HL-60 (cell line): ENCODE data around the gene DNAJC17.

Experiments used
- DNase-seq, 2 experiments: peaks; one replicate each; pipeline ENCODE4 v3.0.0-alpha.2; 2010 to 2020; ENCODE audit warnings: low read depth in 1 of 2, low spot score in 1 of 2
- H3K27ac ChIP-seq: fragments of 250-450 bp; sonication (Bioruptor Pico); replicated peaks from 2 replicates; pipeline ENCODE4 v1.5.1; 2020; ENCODE audit warnings: mild to moderate bottlenecking, moderate library complexity
- H3K27me3 ChIP-seq: fragments of 250-450 bp; sonication (Bioruptor Pico); 2 replicates; pipeline ENCODE4 v1.5.1; 2021; ENCODE audit warnings: mild to moderate bottlenecking, moderate library complexity; ENCODE audit not compliant: insufficient read depth, poor library complexity, severe bottlenecking
- H3K4me3 ChIP-seq: replicated peaks from 2 replicates; pipeline ENCODE4 v1.5.1; 2011; ENCODE audit warnings: mild to moderate bottlenecking, control low read depth, low read length; ENCODE audit not compliant: insufficient read depth
- CTCF ChIP-seq: IDR thresholded peaks from one replicate; pipeline ENCODE4 v1.5.1; 2011; ENCODE audit warnings: low read length, control low read depth, inconsistent platforms; ENCODE audit not compliant: insufficient read depth
- GABPA ChIP-seq: IDR thresholded peaks from 2 replicates; pipeline ENCODE4 v1.6.1; 2012; ENCODE audit warnings: low read depth
- POLR2AphosphoS5 ChIP-seq: IDR thresholded peaks from 2 replicates; pipeline ENCODE4 v1.6.1; 2012; ENCODE audit warnings: low read depth
- REST ChIP-seq: IDR thresholded peaks from 2 replicates; pipeline ENCODE4 v1.6.1; 2012; ENCODE audit warnings: low read depth; ENCODE audit not compliant: insufficient replicate concordance
- SPI1 ChIP-seq: IDR thresholded peaks from 2 replicates; pipeline ENCODE4 v1.6.1; 2012; ENCODE audit warnings: low read depth, mild to moderate bottlenecking, borderline replicate concordance
- long read RNA-seq: library from polyadenylated mRNA; unstranded; transcript quantifications from one replicate; pipeline ENCODE4 v2.0.0, GENCODE V29; 2020

Gene DNAJC17
- long read RNA-seq, transcript DNAJC17-201 (11 exons, 3,731 nt) = major isoform, 24 of 48 reads
- long read RNA-seq, partial matches to known transcripts = 3 of 48 reads
- long read RNA-seq, other reads (novel, unspliced or antisense) = 19 of 48 reads

GRCh38 chr15:40807028-40807887 lies at the start of gene DNAJC17, which contains the start of gene ZFYVE19:
TSS of gene DNAJC17 (minus strand) at chr15:40807473. CDS start at chr15:40807446, 27 bp downstream.
TSS of gene ZFYVE19 (plus strand) at chr15:40807089. CDS start at chr15:40807590, 501 bp downstream.
- Histone ChIP-seq H3K27me3 (no peaks in the 10 kb centered on the region), H3K27ac (peak within 1 kb of the TSS; percentile 91), H3K4me3 (peak within 1 kb of the TSS; percentile 86)
- DNase-seq = peak; percentile 94 to 99
- TF ChIP-seq CTCF = no peak
- peak; percentile 52; the same call in 1 of the 2 replicates for TF ChIP-seq POLR2AphosphoS5

GRCh38 chr15:40856746-40857145 lies 49.5 kb upstream of the DNAJC17 start:
- H3K27me3 ChIP-seq = no peaks in the 10 kb centered on the region
- H3K27ac ChIP-seq = peak overlapping the region; percentile 22
- TF ChIP-seq POLR2AphosphoS5 (no peak), CTCF (no peak), SPI1 (no peak), GABPA (no peak), REST (no peak)
- H3K4me3 ChIP-seq = no peak overlapping the region
- DNase-seq = no peak

GRCh38 chr15:40855706-40856234 lies 48.5 kb upstream of the DNAJC17 start:
- Histone ChIP-seq H3K4me3 (no peak overlapping the region), H3K27ac (no peak overlapping the region), H3K27me3 (no peaks in the 10 kb centered on the region)
- DNase-seq = no peak
- TF ChIP-seq SPI1 (no peak), CTCF (no peak), GABPA (no peak), POLR2AphosphoS5 (no peak), REST (no peak)
